Suppressor macrophage (primary cell): ENCODE measurements around the gene IL22RA2.

ENCODE experiments used
- DNase-seq, 4 experiments: peaks; one replicate each; pipeline ENCODE4 v3.0.0-alpha.2; 2020 to 2022

Gene IL22RA2

DNA sequence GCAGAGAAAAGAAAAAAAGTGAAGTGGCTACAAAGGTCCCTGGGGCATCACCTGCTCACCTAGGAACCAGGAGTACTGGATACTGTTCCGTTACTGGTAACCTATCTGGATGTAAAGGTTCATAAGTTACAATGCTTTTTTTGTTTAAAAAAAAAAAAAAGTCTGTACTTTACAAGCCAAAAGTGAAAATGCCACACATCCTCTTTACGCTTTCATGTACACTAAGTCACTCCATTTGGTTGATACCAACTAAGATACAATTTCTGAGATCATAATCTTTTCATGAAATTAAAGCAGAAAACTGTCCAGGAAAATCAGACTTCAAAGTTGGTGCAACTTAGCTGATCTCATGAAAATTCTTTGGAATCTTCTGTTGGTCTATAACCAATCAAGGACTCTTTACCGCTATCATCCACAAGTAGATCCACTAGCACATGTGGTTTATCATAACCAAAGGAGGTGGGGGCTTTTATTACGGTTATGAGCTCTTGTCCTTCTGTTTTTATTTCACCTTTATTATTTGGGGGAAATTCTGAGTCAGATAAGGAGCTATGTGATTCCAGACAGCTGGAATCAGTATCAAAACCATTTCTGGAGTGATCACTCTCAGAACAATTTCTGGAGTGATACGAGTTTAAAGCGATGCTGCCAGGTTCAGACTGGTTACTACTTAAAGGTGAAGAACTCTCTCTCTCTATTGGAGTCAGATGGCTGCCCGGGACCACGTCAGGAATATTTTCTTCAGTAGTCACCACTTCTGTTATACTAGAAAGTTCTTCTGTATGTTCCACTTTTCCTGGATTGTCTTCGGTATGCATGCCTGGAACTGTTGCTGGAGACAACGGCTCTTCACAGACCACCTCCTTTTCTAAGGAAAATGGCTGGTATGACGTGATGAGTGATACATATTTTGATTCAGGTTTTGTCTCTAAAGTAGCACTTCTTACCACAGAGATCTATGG, 24.5 kb upstream of the IL22RA2 start:
- DNase-seq, result no peak

DNA sequence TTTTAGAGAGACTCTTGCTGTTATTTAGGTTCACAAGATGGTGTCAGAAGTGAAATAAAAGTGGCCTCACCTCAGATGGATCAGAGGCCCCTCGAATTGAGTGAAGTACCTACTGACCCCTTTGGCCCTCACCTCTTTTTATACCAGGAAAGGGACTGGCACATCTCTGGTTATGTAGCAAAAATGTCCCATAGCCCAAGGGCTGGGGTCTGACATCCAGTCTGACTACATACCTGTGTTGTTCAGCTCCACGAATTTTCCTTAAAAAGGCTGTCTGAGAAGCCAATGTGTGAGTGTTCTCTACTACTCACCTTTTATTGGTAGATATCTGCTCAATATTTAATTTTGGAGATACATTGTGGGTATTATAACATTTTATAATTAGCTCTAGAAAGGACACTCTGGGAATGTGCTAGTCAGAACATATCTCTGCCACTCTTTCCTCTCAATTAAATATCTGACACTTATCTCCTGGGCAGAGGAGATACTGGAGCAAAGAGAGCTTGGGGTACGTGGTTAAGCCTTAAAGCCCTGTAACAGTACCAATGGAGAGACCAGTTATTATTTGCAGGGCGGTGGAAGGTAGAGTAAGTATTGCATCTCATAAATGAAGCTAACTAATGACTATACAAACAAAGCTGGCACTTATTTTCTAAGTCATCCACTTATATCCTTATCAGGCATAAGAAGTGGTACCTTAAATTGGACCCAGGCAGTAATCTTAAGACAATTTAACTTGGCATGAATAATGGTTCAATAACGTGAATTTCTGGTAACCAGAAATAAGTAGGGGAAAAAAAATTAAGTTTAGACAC, 20.0 kb upstream of the IL22RA2 start:
- no peak for DNase-seq

DNA sequence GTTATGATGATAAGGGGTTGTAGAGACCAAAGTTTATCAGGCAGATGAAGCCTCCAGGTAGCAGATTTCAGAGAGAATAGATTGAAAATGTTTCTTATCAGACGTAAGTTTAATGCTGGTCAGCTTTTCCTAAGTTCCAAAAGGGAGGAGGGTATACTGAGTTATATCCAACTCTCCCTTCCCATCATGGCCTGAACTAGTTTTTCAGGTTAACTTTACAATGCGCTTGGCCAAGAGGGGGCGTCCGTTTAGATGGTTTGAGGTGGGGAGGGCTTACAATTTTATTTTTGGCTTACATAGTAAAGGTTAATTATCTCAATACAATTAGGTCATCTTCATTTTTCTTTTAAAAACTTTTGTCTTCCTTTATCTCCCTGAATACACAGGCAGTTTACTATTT, 19.4 kb upstream of the IL22RA2 start:
- DNase-seq, result no peak

DNA sequence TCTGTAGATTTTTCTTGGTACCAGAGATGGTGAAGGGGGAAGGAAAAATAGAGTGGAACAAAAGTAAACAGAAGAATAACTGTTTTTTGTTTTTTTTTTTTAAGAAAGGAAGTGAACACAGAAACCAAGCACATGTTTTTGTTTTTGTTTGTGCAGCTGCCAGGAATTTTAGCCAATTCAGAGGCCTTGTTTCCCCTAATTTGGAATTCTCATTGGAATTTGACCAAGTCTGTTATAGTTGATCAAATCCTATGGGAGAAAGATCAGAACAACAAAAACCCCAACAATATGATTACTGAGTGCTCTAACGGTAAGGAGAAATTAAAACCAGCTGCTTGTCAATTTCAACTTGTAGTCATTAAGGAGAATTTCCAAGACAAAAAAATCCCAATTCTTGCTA, 18.2 kb upstream of the IL22RA2 start:
- DNase-seq, result no peak

DNA sequence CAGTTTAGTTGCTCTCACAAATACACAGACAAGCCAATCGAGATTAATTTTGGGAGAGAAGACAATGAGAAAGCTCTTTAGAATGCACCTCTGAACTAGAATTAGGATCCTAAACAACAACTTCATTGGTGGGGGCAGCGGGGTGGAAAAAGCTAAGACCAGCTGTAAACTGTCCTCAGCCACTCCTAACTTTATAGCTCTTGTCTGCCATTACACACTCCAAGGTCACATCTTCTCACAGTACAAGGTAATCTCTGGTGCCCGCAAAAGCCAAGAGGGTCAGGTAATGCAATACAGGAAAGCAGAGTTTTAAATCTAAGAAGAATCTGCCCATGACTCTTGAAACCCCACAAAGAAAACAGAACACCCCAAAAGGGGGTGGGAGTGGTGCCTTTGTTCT, 17.8 kb upstream of the IL22RA2 start:
- DNase-seq, result no peak

DNA sequence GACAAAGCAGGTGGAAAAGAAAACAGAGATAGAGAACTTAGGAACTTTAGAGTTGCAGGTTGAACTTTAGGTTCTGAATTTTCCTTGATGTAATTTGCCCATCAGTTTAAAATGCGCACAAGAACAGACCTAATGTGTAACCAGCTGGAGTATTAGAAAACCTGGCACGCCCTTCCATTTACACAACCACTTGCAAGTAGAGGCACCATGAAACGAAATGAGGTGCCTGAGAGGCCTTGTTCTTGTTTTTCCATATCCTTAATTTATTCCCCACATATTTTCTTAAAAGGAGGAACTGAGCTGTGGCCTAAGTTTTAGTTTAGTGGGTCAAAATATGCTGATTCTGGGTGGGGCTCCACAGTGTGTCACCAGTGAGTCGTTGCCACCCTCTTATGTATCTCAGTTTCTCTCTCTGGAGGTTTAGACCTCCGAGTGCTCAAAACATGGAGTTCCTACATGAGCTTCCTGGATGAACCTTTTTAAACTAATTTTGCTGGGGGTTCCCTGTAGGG, 17.2 kb upstream of the IL22RA2 start:
- DNase-seq, result peak in 2 of 4 experiments; percentile 30 to 40

DNA sequence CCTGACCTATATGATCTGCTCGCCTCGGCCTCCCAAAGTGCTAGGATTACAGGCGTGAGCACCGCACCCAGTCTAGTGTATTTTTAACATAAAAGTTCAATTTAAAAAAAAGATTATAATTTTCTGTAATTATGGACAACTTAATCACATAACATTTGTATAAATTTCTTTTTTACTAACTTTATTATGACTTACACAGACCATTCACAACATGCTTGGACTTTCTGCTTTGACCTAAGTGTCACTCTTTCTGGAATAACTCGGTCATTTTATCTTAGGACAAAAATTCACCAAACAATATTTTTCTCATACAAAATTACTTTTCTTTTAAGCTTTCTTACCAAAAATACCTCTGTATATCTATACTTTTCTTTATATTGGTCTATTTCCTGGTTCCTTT, 15.4 kb upstream of the IL22RA2 start:
- DNase-seq, result peak in 2 of 4 experiments; percentile 27 to 46

DNA sequence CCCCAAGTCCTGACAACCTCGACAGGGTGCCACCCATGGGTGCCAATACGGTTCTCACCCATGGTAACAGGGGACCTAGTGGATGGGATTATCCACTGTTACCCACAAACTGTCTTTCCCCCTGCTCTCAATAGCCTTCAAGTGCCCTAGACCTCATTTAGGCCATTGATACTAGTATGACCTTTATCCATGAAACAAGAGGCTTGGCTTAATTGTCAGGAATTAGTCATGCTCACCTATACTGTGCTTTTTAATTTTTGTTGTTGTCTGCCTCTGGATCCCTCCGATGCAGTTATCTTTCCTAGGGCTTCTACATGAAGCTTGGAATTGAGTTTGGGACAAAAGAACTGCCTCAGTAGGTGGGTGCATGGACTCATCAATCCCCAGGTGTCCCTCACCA, 11.8 kb upstream of the IL22RA2 start:
- DNase-seq, result no peak

DNA sequence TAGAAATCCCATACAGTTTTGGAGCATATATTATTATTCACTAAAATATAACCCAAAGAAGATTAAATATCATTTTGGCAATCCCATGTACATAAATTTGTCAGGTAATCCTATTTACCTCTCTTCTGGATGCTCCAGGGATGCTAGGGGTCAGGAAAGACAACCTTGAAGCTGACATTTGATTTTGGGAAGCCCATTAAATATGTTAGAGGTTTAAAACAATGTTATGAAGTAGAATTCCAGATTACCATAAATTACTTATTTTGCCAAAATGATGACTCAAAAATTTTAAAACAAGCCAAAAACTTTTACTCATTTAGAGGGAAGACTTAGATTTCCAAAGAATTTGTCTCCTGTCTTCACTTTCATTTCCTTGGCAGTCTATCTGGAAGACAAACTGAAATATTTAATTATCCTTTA, 9.2 kb upstream of the IL22RA2 start:
- no peak for DNase-seq

DNA sequence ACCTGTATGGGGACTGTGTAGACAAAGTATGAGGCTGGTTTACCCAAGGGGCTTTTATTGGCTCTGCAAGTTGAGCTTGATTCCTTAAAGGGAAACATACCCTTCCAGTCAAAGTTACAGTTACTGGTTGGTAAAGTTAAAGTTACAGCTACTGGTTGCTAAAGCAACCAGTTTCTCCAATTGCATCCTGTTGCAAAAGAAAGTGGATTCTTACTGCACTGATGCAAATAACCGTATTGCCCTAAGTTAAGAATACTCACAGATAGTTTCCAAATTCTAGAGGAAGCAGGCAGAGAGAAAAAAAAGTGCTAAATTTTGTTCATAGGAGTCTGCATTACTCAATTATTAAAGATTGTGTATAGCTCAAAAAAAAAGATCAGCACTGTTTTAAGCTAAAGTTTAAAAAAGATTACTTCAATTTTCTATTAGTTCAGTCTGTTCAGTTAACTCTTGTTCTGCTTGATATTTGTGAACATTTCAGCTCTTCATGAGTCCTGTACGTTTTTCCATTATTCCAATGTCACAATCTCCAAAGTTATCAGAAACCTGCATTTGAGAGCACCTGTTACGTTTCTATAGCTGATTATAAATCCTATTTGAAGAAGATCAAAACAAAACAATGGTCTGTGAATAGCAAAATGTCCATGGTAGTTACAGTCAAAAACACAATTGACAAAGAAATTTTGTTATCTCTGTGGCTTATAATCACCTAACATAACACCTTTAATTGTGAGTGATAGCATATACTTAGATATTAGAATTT, 8.6 kb upstream of the IL22RA2 start:
- DNase-seq, result no peak

DNA sequence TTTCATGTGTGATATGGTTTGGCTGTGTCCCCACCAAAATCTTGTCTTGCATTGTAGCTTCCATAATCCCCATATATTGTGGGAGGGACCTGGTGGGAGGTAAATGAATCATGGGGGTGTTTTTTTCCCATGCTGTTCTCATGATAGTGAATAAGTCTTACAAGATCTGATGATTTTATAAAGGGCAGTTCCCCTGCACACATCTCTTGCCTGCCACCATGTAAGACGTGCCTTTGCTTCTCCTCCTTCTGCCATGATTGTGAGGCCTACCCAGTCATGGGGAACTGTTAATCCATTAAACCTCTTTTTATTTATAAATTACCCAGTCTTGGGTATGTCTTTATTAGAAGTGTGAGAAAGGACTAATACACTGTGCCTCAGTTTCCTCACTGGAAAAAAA, 4.2 kb upstream of the IL22RA2 start:
- no peak for DNase-seq

DNA sequence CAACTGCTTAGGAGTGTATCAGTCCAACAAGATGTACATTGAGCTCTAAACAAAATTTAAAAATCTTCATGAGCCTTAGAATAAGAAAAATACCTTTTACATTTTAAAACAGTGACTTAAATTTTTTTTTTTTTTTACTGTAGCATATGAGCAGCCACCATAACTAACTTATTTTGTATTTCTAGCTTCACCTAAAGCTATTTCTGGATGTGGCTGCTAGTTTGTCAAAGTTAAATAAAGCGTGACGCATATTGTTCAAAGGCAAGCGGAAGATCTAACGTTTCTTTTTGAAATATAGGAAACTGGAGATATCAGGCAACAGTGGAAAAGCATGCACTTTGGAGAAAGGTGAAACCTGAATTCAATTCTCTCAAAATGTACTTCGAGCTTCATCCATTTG, 3.3 kb upstream of the IL22RA2 start:
- DNase-seq, result no peak

DNA sequence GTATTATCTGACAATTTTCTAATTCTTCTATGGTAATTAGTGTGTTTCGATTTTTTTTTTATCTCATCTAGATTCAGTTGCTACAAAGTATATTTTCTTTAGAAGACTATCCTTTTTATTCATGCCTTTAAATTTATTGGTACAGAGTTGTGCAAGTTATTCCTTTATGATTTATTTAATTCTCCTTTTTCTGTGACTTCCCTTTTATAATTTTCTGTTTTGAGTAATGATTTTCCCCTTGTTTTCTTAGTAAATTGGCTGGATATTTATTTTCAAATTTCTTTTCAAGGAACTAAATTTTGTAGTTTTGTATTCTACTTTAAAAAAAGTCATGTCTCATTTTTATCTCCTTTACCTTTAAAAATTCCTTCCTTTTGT, 2.4 kb upstream of the IL22RA2 start:
- DNase-seq, result peak in 2 of 4 experiments; percentile 25 to 38

DNA sequence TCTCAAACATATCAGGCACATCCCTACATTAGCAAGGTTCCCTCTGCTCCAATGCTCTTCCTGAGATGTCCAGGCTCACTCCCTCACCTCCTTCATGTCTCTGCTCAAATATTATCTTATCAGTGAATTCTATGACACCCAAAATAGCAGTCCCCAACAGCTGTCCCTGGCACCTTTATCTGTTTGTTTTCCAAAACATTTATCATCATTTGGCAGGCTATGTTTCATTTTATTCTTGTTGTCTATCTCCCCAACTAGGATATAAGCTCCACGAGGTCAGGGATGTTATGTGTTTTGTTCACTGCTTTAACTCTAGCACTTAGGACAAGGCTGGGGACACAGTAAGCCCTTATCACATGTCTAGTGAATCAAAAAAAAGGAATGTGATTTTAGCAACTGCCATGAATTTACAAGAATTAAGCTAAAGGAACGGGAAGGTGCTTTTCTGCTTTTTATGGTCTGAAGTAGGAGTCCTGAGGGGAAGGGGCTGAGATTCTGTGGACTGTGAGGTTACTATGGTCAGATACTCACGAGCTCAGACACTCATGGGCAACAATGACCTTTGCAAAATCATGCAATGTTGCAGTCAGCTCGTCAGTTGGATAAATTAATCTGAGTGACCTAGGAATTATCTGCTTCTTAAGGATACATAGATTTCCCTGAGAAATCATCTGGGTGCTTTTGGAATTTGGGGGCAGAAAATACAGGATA, 1.9 kb upstream of the IL22RA2 start:
- DNase-seq, result no peak

DNA sequence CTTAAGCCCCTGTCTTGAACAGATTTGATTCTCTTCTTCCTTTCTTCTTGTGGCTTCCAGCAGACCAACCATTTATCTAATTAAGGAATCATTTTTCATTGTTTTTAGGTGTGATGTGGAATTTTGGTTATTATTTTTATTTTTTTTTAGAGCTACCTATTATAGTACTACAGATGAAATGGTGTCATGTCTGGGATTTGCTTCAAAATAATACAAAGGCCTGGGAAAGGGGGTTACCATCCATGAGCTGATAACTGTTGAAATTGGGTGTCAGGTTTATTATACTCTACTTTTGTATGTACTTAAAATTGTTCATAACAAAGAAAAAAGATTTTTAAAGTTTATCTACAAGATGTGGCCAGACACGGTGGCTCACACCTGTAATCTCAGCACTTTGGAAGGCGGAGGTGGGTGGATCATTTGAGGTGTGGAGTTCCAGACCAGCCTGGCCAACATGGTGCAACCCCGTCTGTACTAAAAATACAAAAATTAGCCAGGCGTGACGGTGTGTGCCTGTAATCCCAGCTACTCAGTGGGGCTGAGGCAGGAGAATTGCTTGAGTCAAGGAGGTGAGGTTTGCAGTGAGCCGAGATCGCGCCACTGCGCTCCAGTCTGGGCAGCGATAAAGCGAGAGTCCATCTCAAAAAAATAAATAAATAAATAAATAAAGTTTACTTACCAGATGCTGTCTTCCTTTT, 561 bp downstream of the IL22RA2 start:
- DNase-seq, result no peak

DNA sequence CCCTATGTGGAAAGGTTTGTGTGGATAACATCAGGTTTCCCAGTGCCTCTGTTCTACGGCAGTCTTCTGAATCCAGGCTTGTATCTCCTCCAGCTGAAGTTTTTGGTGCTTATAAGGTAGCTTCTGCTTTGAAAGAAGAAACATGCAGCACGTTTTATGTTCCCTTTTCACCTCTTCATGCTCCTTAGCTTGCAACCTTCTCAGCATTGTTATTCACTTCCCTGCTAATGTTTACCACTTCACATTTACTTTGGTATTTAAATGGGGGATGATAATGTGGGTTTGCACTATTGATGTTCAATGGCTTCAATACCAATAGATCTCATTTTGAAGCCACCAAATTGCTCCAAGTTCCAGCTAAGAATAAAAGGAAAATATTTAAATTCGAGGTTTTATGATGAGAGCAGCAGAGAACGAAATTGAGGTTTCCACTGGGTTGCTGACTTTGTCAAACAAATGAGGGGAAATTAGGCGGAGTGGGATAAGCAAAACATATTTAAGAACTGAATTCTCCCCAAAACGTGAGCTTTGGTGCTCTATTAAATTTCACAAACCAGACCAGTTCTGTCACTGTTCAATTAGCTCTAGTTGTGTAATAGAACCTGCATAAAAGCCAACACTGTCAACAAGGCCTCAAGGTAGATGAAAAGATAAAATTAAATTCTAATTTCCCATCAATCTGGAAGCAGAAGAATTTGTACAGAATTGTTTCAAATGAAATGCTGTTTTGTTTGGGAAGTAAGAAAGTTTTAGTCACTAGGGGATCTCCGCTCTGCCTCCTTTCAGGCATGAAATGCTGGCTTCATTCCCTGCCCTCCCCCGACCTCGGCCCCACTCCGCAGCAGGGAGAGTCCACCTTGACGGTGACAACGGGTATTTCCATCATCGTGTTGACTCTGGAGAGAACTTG, 1.4 kb downstream of the IL22RA2 start:
- no peak for DNase-seq

DNA sequence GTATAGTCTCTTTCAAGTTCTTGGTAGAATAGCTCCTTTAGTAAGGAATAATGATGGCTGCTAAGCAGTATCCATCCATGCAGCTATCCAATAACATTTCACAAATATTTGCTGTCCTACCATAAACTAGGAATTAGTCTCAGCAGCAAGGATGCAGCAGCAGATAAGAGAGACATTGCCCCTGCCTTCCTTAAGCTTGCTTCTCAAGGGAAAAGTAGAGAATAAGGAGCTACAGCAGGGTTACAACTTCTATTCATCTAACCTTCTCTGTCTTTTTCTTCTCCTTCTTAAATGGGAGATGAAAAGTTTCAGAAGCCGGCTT, 2.4 kb downstream of the IL22RA2 start:
- no peak for DNase-seq

DNA sequence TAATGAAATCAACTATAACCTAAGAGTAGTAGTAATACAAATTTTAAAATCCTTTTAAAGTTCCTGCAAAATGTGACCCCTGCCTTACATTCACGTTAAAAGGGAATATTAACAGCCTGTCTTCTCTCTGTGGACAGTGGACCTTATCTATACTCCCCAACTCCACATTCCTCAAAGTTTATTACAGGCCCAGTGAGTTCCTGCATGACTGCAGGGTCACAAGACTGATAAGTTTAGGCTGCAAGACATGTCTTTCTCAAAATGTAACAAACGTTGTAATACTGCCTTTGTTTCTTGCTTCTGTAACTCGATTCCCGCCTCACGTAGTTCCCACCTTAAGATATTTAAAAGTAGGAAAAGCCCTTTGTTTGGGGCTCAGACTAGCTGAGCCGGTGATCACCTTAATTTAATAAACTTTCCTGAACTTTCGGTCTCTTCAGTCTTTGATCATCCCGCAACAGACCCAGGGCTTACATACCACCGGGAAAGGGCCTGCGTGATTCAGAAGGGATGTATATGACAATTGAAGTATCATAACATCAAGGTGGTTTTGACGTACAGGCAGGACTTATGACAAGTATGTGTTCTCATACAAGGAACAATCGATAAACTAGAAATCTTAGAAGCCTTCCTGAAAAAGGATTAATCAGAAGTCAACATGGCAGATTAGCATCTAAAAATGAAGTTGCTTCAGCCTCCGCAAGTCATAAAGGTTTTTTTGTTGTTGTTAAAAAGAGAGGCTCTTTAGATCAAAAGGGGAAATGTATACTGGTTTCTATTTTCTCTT, 3.0 kb downstream of the IL22RA2 start:
- no peak for DNase-seq

DNA sequence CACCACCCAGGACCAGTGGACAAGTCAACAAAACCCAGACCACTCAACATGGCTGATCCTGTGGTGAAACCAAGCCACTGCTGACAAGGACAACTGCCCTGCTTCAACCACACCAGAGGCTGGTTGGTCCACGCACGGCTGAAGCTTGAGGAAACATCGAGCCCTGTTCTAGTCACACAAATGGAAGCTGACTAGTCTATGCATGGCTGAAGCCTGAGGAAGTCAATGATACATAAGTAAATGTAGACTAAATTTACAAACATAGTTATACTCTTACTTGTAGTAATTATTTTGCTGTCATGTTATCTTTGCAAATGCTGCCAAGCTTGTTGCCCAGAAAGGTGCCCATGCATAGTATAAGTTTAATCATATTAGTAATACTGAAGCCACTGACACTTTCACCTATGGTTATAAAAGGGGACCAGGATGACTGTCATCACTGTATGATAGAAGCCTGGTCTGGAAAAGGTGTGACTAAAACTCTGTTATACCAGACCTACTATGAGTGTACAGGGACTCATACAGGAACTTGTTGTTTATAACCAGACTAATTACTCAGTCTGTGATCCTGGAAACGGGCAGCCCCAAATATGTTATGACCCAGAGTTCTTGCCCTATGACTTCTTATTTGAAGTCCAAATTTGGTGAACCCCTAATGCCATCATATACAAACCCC, 5.6 kb downstream of the IL22RA2 start:
- DNase-seq, result no peak
